Measurements from ENCODE around the gene MSH6.
A peak's percentile ranks its signal among the peaks of the same experiment; 100 is the strongest.

Gene MSH6

DNA sequence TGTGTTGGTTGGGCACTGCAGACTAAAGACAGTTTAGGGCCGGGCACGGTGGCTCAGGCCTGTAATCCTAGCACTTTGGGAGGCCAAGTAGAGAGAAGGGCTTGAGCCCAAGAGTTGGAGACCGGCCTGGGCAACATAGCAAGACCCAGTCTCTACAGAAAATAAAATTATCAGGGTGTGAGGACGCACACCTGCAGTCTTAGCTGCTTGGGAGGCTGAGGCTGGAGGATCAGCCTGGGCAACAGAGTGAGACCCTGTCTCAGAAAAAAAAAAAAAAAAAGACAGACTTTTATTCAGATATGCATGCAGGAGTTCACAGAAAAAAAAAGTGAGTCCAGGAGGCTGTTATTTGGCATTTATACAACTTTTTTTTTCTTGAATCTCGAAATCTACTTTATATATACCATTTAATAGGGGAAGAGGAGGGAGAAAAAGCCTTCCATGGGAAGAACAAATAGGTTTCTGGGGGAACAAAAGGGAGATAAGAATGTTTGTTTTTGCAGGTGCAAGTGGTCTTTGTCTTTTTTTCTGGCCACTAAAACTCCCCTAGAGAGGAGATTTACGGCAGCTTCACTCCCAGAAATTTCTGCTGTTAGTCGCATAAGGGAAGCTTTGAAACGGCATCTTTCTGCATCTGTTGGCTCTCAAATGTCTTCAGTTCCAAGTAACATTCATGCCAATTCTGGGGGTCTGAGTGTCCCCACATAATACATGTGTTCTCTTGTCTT is 4.1 kb upstream of the MSH6 start:
- Histone ChIP-seq H3K27ac (ENCODE audit: low read depth, low read length) (no peak overlapping the region), H3K4me3 (ENCODE audit: low read depth in 1 of 5, low read length in 5 of 5) (no peak overlapping the region), H3K9me3 (ENCODE audit: control insufficient read depth in 5 of 5, low read length in 5 of 5) (no peaks in the 10 kb centered on the region), H3K9ac (ENCODE audit: low read length in 5 of 5) (no peak overlapping the region), H3K27me3 (ENCODE audit: control insufficient read depth in 5 of 5, insufficient read depth in 4 of 5, low read length in 5 of 5) (no peaks in the 10 kb centered on the region), H3K36me3 (ENCODE audit: control insufficient read depth in 5 of 5, insufficient read depth in 5 of 5, low read length in 5 of 5) (no peaks in the 10 kb centered on the region), H3K4me1 (ENCODE audit: control insufficient read depth in 5 of 5, insufficient read depth in 5 of 5, low read length in 5 of 5) (peaks cover 0 to 6% (median 5%) of the 10 kb centered on the region in 5 donors)

DNA sequence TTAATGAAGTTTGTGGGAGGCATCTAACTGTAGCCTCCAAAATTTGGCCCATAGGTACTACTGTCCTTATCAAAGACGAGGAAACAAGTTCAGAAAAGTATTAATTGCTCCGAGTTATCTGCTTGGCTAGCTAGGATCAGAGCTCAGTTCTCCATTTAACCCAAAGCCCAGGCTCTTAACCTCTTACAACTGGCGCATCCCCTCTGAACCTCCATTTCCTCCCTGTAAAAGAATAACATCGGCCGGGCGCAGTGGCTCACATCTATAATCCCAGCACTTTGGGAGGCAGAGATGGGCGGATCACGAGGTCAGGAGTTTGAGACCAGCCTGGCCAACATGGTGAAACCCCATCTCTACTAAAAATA is 3.5 kb upstream of the MSH6 start:
- H3K9ac ChIP-seq (ENCODE audit: low read length in 5 of 5), result no peak overlapping the region
- H3K4me3 ChIP-seq (ENCODE audit: low read depth in 1 of 5, low read length in 5 of 5), result no peak overlapping the region
- H3K9me3 ChIP-seq (ENCODE audit: control insufficient read depth in 5 of 5, low read length in 5 of 5), result no peaks in the 10 kb centered on the region
- no peak overlapping the region for H3K27ac ChIP-seq (ENCODE audit: low read depth, low read length)
- no peaks in the 10 kb centered on the region for H3K36me3 ChIP-seq (ENCODE audit: control insufficient read depth in 5 of 5, insufficient read depth in 5 of 5, low read length in 5 of 5)
- H3K27me3 ChIP-seq (ENCODE audit: control insufficient read depth in 5 of 5, insufficient read depth in 4 of 5, low read length in 5 of 5), result no peaks in the 10 kb centered on the region
- peaks cover 0 to 11% (median 10%) of the 10 kb centered on the region in 5 donors for H3K4me1 ChIP-seq (ENCODE audit: control insufficient read depth in 5 of 5, insufficient read depth in 5 of 5, low read length in 5 of 5)

DNA sequence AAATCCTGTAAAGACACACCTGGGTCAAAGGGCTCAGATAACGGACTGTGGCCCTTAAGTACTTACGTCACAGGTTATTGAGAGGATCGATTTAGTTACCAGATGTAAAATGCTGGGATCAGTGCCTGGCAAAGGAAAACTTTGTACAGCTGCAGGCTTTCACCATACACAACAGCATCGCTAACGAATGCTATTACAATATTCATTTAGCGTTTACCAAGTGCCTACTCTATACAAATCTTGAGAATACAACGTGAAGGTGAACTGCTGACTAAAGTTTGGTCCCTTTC is 619 bp upstream of the MSH6 start:
- H3K4me3 ChIP-seq (ENCODE audit: low read depth in 1 of 5, low read length in 5 of 5), result peak overlapping the region; percentile 79 to 92 (median 87)
- peak overlapping the region; percentile 56 for H3K27ac ChIP-seq (ENCODE audit: low read depth, low read length)
- H3K9ac ChIP-seq (ENCODE audit: low read length in 5 of 5), result peak overlapping the region; percentile 9 to 86 (median 82)
- H3K4me1 ChIP-seq (ENCODE audit: control insufficient read depth in 5 of 5, insufficient read depth in 5 of 5, low read length in 5 of 5), result peaks cover 0 to 17% (median 15%) of the 10 kb centered on the region in 5 donors
- H3K9me3 ChIP-seq (ENCODE audit: control insufficient read depth in 5 of 5, low read length in 5 of 5), result no peaks in the 10 kb centered on the region
- H3K27me3 ChIP-seq (ENCODE audit: control insufficient read depth in 5 of 5, insufficient read depth in 4 of 5, low read length in 5 of 5), result no peaks in the 10 kb centered on the region
- no peaks in the 10 kb centered on the region for H3K36me3 ChIP-seq (ENCODE audit: control insufficient read depth in 5 of 5, insufficient read depth in 5 of 5, low read length in 5 of 5)

DNA sequence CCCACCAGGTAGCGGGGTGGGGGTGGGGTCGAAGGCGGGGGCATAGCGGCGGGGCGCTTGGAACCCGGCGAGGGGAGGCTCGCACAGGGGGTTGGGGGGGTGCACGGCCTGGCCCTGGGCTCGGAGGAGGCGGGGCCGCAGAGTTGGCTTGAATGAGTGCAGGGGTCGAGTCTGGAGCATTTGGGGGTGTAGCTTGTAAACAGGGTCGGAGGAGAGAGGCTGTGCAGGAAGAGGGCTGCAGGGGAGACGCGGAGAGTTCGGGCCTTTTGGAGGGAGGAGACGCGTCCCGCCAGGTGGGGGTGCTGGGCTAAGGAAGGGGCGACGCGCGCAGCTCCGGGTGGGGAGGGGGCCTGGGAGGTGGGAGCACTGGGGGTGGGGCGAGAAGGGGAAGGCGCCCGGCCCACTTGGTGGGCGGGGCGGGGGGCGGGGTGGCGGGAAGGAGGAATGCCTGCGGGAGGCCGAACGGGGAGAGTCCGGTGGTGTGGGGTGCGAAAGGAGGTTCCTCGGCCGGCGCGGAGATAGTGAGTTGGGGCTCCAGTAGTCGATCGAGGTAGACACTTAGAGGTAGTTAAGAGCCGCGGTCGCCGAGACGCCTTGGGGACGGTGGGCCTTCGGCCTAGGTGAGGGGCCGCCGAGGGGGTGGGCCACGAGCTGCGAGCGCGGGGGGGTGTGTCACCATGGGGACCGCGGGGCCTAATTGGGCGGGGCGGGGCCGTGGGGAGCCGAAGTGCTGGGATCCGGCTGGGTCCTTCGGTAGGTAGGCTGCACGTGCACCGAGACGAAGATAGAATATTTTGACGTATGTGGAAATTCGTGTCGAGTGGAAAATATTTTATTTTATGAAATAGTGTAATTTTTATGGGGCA is 774 bp downstream of the MSH6 start:
- no peaks in the 10 kb centered on the region for H3K36me3 ChIP-seq (ENCODE audit: control insufficient read depth in 5 of 5, insufficient read depth in 5 of 5, low read length in 5 of 5)
- H3K9ac ChIP-seq (ENCODE audit: low read length in 5 of 5), result peak overlapping the region in 3 of 5 donors; percentile 90 to 96 (median 94)
- H3K4me1 ChIP-seq (ENCODE audit: control insufficient read depth in 5 of 5, insufficient read depth in 5 of 5, low read length in 5 of 5), result peaks cover 0 to 17% (median 15%) of the 10 kb centered on the region in 5 donors
- no peaks in the 10 kb centered on the region for H3K27me3 ChIP-seq (ENCODE audit: control insufficient read depth in 5 of 5, insufficient read depth in 4 of 5, low read length in 5 of 5)
- no peaks in the 10 kb centered on the region for H3K9me3 ChIP-seq (ENCODE audit: control insufficient read depth in 5 of 5, low read length in 5 of 5)
- H3K27ac ChIP-seq (ENCODE audit: low read depth, low read length), result peak overlapping the region; percentile 83
- peak overlapping the region; percentile 66 to 93 (median 88) for H3K4me3 ChIP-seq (ENCODE audit: low read depth in 1 of 5, low read length in 5 of 5)

DNA sequence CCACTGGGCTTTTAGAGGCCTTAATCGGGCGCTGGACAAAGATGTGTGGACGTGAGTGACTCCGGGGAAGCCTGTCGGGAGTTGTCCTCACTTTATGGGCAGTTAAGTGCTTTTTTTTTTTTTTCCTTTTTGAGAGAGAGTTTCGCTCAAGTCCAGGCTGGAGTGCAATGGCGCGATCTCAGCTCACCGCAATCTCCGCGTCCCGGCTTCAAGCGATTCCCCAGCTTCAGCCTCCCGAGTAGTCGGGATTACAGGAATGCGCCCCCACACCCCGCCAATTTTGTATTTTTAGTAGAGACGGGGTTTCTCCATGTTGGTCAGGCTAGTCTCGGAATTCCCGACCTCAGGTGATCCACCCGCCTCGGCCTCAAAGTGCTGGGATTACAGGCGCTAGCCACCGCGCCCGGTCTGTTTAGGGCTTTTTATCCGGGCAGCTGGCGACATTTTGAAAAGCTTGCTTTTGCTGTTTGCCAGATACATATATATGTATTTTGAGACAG is 1.5 kb downstream of the MSH6 start:
- Histone ChIP-seq H3K9ac (ENCODE audit: low read length in 5 of 5) (peak overlapping the region in 3 of 5 donors; percentile 30 to 62 (median 60)), H3K4me1 (ENCODE audit: control insufficient read depth in 5 of 5, insufficient read depth in 5 of 5, low read length in 5 of 5) (peaks cover 0 to 17% (median 15%) of the 10 kb centered on the region in 5 donors), H3K27ac (ENCODE audit: low read depth, low read length) (no peak overlapping the region), H3K9me3 (ENCODE audit: control insufficient read depth in 5 of 5, low read length in 5 of 5) (no peaks in the 10 kb centered on the region), H3K36me3 (ENCODE audit: control insufficient read depth in 5 of 5, insufficient read depth in 5 of 5, low read length in 5 of 5) (no peaks in the 10 kb centered on the region), H3K4me3 (ENCODE audit: low read depth in 1 of 5, low read length in 5 of 5) (peak overlapping the region; percentile 63 to 92 (median 86)), H3K27me3 (ENCODE audit: control insufficient read depth in 5 of 5, insufficient read depth in 4 of 5, low read length in 5 of 5) (no peaks in the 10 kb centered on the region)

DNA sequence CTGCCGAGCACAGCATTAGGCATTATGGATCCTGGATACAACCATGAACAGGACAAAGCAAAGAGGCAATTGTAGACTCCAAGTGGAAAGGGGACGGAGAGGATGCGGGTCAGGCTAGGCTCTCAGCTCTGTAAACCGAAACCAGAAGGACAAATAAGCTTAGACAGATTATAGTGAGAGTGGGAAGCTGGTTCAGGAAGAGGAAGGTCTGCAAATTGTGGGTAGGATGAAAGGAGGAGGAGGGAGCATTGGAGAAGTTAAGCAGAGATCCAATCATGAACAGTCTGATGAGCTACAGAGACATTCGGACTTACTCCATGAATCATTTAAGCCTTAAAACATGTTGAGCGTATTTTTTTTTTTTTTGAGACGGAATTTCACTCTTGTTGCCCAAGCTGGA is 3.0 kb downstream of the MSH6 start:
- peaks cover 0 to 17% (median 15%) of the 10 kb centered on the region in 5 donors for H3K4me1 ChIP-seq (ENCODE audit: control insufficient read depth in 5 of 5, insufficient read depth in 5 of 5, low read length in 5 of 5)
- H3K27ac ChIP-seq (ENCODE audit: low read depth, low read length), result no peak overlapping the region
- peak overlapping the region in 2 of 5 donors; percentile 2 to 5 for H3K4me3 ChIP-seq (ENCODE audit: low read depth in 1 of 5, low read length in 5 of 5)
- H3K9ac ChIP-seq (ENCODE audit: low read length in 5 of 5), result peak overlapping the region in 1 of 5 donors; percentile 9
- H3K36me3 ChIP-seq (ENCODE audit: control insufficient read depth in 5 of 5, insufficient read depth in 5 of 5, low read length in 5 of 5), result peaks cover 0 to 6% (median 0%) of the 10 kb centered on the region in 5 donors
- H3K9me3 ChIP-seq (ENCODE audit: control insufficient read depth in 5 of 5, low read length in 5 of 5), result no peaks in the 10 kb centered on the region
- no peaks in the 10 kb centered on the region for H3K27me3 ChIP-seq (ENCODE audit: control insufficient read depth in 5 of 5, insufficient read depth in 4 of 5, low read length in 5 of 5)

DNA sequence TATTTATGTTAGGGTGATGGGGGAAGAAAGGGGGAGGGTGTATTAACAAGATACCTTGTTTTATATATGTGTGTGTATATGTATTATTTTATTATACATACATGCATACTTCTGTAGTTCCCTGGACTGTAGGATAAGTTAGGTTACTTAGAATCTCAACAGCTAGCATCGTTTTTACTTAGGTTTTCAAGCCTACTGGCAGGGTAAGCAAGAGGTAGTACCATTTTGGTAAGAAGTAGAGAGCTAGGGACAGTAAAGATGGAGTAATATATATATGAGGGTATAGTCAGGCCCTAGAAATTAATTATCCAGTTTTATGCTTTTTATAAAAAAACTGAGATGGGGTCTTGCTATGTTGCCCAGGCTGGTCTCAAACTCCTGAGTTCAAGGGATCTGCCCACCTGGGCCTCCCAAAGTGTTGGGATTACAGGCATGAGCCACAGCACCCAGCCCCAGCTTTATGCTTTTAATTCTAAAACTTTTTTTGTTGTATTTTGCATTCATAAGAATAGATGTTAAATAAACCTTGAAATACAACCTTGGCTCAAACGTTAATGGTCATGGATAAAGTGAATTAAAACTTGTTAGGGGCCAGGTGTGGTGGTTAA is 13.2 kb downstream of the MSH6 start:
- no peak overlapping the region for H3K4me3 ChIP-seq (ENCODE audit: low read depth in 1 of 5, low read length in 5 of 5)
- H3K4me1 ChIP-seq (ENCODE audit: control insufficient read depth in 5 of 5, insufficient read depth in 5 of 5, low read length in 5 of 5), result peaks cover 0 to 7% (median 3%) of the 10 kb centered on the region in 5 donors
- peaks cover 29 to 63% (median 52%) of the 10 kb centered on the region in 5 donors for H3K36me3 ChIP-seq (ENCODE audit: control insufficient read depth in 5 of 5, insufficient read depth in 5 of 5, low read length in 5 of 5)
- H3K9me3 ChIP-seq (ENCODE audit: control insufficient read depth in 5 of 5, low read length in 5 of 5), result no peaks in the 10 kb centered on the region
- no peak overlapping the region for H3K9ac ChIP-seq (ENCODE audit: low read length in 5 of 5)
- H3K27ac ChIP-seq (ENCODE audit: low read depth, low read length), result no peak overlapping the region
- no peaks in the 10 kb centered on the region for H3K27me3 ChIP-seq (ENCODE audit: control insufficient read depth in 5 of 5, insufficient read depth in 4 of 5, low read length in 5 of 5)

DNA sequence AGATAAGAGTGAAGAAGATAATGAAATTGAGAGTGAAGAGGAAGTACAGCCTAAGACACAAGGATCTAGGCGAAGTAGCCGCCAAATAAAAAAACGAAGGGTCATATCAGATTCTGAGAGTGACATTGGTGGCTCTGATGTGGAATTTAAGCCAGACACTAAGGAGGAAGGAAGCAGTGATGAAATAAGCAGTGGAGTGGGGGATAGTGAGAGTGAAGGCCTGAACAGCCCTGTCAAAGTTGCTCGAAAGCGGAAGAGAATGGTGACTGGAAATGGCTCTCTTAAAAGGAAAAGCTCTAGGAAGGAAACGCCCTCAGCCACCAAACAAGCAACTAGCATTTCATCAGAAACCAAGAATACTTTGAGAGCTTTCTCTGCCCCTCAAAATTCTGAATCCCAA is 15.7 kb downstream of the MSH6 start:
- Histone ChIP-seq H3K36me3 (ENCODE audit: control insufficient read depth in 5 of 5, insufficient read depth in 5 of 5, low read length in 5 of 5) (peaks cover 38 to 82% (median 72%) of the 10 kb centered on the region in 5 donors), H3K4me3 (ENCODE audit: low read depth in 1 of 5, low read length in 5 of 5) (no peak overlapping the region)

DNA sequence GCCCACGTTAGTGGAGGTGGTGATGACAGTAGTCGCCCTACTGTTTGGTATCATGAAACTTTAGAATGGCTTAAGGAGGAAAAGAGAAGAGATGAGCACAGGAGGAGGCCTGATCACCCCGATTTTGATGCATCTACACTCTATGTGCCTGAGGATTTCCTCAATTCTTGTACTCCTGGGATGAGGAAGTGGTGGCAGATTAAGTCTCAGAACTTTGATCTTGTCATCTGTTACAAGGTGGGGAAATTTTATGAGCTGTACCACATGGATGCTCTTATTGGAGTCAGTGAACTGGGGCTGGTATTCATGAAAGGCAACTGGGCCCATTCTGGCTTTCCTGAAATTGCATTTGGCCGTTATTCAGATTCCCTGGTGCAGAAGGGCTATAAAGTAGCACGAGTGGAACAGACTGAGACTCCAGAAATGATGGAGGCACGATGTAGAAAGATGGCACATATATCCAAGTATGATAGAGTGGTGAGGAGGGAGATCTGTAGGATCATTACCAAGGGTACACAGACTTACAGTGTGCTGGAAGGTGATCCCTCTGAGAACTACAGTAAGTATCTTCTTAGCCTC is 16.2 kb downstream of the MSH6 start:
- Histone ChIP-seq H3K4me3 (ENCODE audit: low read depth in 1 of 5, low read length in 5 of 5) (no peak overlapping the region), H3K27ac (ENCODE audit: low read depth, low read length) (no peak overlapping the region), H3K9me3 (ENCODE audit: control insufficient read depth in 5 of 5, low read length in 5 of 5) (peaks cover 0 to 10% (median 8%) of the 10 kb centered on the region in 5 donors), H3K27me3 (ENCODE audit: control insufficient read depth in 5 of 5, insufficient read depth in 4 of 5, low read length in 5 of 5) (no peaks in the 10 kb centered on the region), H3K36me3 (ENCODE audit: control insufficient read depth in 5 of 5, insufficient read depth in 5 of 5, low read length in 5 of 5) (peaks cover 41 to 87% (median 77%) of the 10 kb centered on the region in 5 donors), H3K9ac (ENCODE audit: low read length in 5 of 5) (no peak overlapping the region), H3K4me1 (ENCODE audit: control insufficient read depth in 5 of 5, insufficient read depth in 5 of 5, low read length in 5 of 5) (peaks cover 0 to 7% (median 3%) of the 10 kb centered on the region in 5 donors)

More for the DNA sequence above, 15.7 kb downstream of the MSH6 start:
- no peak overlapping the region for H3K27ac ChIP-seq (ENCODE audit: low read depth, low read length)
- H3K27me3 ChIP-seq (ENCODE audit: control insufficient read depth in 5 of 5, insufficient read depth in 4 of 5, low read length in 5 of 5), result no peaks in the 10 kb centered on the region
- peaks cover 0 to 7% (median 5%) of the 10 kb centered on the region in 5 donors for H3K9me3 ChIP-seq (ENCODE audit: control insufficient read depth in 5 of 5, low read length in 5 of 5)
- no peak overlapping the region for H3K9ac ChIP-seq (ENCODE audit: low read length in 5 of 5)
- peaks cover 0 to 7% (median 3%) of the 10 kb centered on the region in 5 donors for H3K4me1 ChIP-seq (ENCODE audit: control insufficient read depth in 5 of 5, insufficient read depth in 5 of 5, low read length in 5 of 5)
